GM19328 (cell line): Measurements from ENCODE around the gene VIPR2.

Experiments used
- ATAC-seq: cut with Tn5 transposase; IDR thresholded peaks from one replicate; pipeline ENCODE4 v1.9.1; 2021; ENCODE audit warnings: mild to moderate bottlenecking, moderate library complexity; ENCODE audit not compliant: unreplicated experiment

VIPR2 gene

GRCh38 chr7:159158125-159158887, 13.6 kb upstream of the VIPR2 start:
- ATAC-seq: no peak

GRCh38 chr7:159157714-159158113, 13.0 kb upstream of the VIPR2 start:
- ATAC-seq: no peak

GRCh38 chr7:159156436-159157245, 12.0 kb upstream of the VIPR2 start:
- no peak for ATAC-seq

GRCh38 chr7:159155410-159155809, 10.7 kb upstream of the VIPR2 start:
- ATAC-seq: no peak

- no peak for ATAC-seq
These were observed 9.6 kb upstream of the VIPR2 start for GRCh38 chr7:159154243-159154642.

GRCh38 chr7:159153511-159153910, 8.8 kb upstream of the VIPR2 start:
- no peak for ATAC-seq

- ATAC-seq: no peak
These were observed 8.1 kb upstream of the VIPR2 start for GRCh38 chr7:159152816-159153215.

- no peak for ATAC-seq
These were observed 6.6 kb upstream of the VIPR2 start for GRCh38 chr7:159151231-159151630.

- no peak for ATAC-seq
These were observed 4.8 kb upstream of the VIPR2 start for GRCh38 chr7:159149488-159149887.

- ATAC-seq: no peak
These were observed 4.0 kb upstream of the VIPR2 start for GRCh38 chr7:159148430-159149395.

GRCh38 chr7:159147687-159148086, 3.0 kb upstream of the VIPR2 start:
- no peak for ATAC-seq

- no peak for ATAC-seq
These were observed 2.6 kb upstream of the VIPR2 start for GRCh38 chr7:159147246-159147645.

- no peak for ATAC-seq
These were observed 1.6 kb upstream of the VIPR2 start for GRCh38 chr7:159146084-159146858.

- ATAC-seq: no peak
These were observed 806 bp upstream of the VIPR2 start for GRCh38 chr7:159145490-159145855.

GRCh38 chr7:159143780-159144757, 598 bp downstream of the VIPR2 start:
- no peak for ATAC-seq

- no peak for ATAC-seq
These were observed 1.9 kb downstream of the VIPR2 start for GRCh38 chr7:159142730-159143129.

GRCh38 chr7:159142199-159142598, 2.5 kb downstream of the VIPR2 start:
- no peak for ATAC-seq

- ATAC-seq: no peak
These were observed 3.0 kb downstream of the VIPR2 start for GRCh38 chr7:159141660-159142059.

GRCh38 chr7:159141167-159141566, 3.5 kb downstream of the VIPR2 start:
- ATAC-seq: no peak
